ENCODE results near the gene KLC1. TPM values are rescaled to one million over a fixed set of nuclear protein-coding genes. Genes with fewer than 3 reads are reported as not detected.
"Not testable (repeated sequence)": the region's sequence is repeated elsewhere in the genome, so short reads cannot be mapped to it uniquely, and the experiment has no call there.

Gene KLC1
- total and polyA plus RNA-seq, 2 donors = 162 to 188 TPM

DNA sequence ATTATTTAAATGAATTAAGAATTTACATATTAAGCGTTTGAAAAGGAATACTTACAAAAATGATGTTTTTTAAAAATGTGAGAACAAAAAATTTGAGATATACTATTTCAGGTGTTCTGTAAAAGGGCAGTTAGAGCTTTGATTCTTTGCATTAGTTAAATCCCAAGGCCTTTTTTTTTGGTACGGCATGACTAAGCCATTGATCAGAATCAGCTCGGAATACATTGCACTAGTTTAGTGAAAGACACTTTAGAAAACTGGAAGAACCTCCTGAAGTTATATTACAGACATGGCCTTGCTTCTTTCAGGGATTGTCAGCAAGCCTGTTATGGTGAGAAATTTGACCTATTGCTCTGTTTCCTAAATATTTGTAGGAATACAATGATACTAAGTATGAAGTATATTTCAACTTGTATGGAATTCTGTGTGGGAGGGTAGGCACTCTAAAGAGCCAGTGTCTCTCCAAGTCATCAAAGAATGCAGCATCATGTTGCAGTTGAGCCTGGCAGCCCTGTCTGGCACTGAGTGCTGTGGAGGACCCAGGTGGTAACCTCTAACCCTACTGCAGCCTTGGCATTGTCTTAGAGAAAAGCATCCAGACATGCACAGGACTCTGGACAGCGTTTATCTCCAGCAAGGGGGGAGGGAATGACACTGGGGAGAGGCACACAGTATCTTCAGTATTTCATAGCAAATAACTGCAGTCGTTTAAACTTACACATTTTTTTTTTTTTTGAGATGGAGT, 1.5 kb downstream of the KLC1 start:
- H3K36me3 ChIP-seq (ENCODE audit: insufficient read depth) = no peaks in the 10 kb centered on the region
- no peak overlapping the region for H3K4me3 ChIP-seq (ENCODE audit: low read depth, low read length)
- no peak for DNase-seq (ENCODE audit: extremely low spot score)
- WGBS = 11% methylated on average over 5 of the region's 5 CpGs
- no peaks in the 10 kb centered on the region for H3K4me1 ChIP-seq (ENCODE audit: insufficient read depth)
- no peak overlapping the region for H3K27ac ChIP-seq (ENCODE audit: low read depth)

DNA sequence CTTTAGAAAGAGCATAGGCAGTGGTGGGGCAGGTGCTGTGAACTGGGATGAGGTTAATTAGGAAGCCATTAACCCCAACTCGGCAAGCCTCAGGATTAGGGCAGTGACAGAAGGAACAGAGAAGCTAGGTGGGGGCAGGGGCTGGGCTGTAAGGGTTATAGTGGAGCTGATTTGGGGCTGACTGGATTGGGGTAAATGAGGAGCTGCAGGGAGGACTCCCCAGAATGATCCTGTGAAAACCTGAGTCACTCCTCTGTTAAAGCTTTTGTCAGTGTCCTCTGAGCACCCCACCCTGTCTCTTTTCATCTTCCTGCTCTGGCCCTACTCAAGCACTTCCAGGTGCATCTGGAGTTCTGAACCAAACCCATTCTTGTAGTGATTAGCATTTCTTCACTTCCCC, 4.4 kb downstream of the KLC1 start:
- H3K4me3 ChIP-seq (ENCODE audit: low read depth, low read length) = no peak overlapping the region
- H3K27ac ChIP-seq (ENCODE audit: low read depth) = no peak overlapping the region
- no peaks in the 10 kb centered on the region for H3K36me3 ChIP-seq (ENCODE audit: insufficient read depth)
- 48% methylated on average over 1 of the region's 1 CpG for WGBS
- no peak for DNase-seq (ENCODE audit: extremely low spot score)
- no peaks in the 10 kb centered on the region for H3K4me1 ChIP-seq (ENCODE audit: insufficient read depth)

DNA sequence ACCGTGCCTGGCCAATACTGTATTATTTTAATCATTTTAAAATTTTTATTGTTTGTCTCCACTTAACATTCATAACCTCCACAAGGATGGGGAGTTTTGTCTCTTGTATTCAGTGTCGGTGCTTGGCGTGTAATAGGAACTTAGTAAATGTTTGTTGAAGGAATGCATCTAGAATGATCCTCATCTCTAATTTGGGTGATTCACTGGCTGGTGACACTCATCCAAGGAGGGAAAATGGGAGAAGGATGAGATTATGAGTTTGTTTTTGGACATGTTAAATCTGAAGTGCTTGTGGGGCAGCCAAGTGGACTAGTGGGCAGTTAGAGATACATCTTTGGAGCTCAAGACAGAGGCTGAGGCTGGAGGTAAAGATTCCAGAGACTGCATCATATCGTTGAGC, 5.1 kb downstream of the KLC1 start:
- no peak overlapping the region for H3K27ac ChIP-seq (ENCODE audit: low read depth)
- no peaks in the 10 kb centered on the region for H3K36me3 ChIP-seq (ENCODE audit: insufficient read depth)
- no peak overlapping the region for H3K4me3 ChIP-seq (ENCODE audit: low read depth, low read length)
- no peak for DNase-seq (ENCODE audit: extremely low spot score)
- 74% methylated on average over 4 of the region's 4 CpGs for WGBS
- no peaks in the 10 kb centered on the region for H3K4me1 ChIP-seq (ENCODE audit: insufficient read depth)

DNA sequence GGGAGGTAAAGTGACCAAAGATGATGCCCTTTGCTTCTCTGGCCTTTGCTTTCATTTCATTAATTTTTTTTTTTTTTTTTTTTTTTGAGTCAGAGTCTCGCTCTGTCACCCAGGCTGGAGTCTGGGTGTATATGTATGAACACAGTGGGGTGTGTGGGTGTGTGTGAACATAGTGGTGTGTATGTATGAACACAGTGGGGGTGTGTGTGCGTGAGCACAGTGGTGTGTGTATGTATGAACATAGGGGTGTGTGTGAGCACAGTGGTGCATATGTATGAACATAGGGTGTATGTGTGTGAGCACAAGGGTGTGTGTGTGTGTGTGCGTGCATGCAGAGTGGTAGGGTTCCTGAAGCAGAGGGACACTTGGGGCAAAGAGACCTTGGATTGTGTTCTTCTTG, 9.6 kb downstream of the KLC1 start:
- Histone ChIP-seq H3K36me3 (ENCODE audit: insufficient read depth) (no peaks in the 10 kb centered on the region), H3K4me3 (ENCODE audit: low read depth, low read length) (no peak overlapping the region), H3K4me1 (ENCODE audit: insufficient read depth) (no peaks in the 10 kb centered on the region), H3K27ac (ENCODE audit: low read depth) (no peak overlapping the region)
- DNase-seq (ENCODE audit: extremely low spot score) = no peak
- WGBS = 89% methylated on average over 3 of the region's 3 CpGs

DNA sequence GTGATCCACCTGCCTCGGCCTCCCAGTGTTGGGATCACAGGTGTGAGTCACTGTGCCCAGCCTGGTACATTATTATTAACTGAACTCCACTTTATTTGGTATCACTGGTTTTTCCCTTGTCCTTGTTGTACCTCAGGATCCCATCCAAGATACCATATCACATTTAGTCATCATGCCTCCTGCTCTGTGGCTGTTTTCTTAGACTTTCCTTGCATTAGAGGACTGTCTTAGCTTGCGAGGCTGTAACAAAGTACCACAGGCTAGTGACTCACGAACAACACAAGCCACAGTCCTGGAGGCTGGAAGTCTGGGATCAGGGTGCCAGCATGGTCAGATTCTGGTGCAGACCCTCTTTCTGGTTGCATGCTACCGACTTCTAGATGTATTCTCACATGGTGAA, 12.2 kb downstream of the KLC1 start:
- 92% methylated on average over 4 of the region's 4 CpGs for WGBS
- H3K27ac ChIP-seq (ENCODE audit: low read depth) = no peak overlapping the region
- no peak overlapping the region for H3K4me3 ChIP-seq (ENCODE audit: low read depth, low read length)
- H3K4me1 ChIP-seq (ENCODE audit: insufficient read depth) = no peaks in the 10 kb centered on the region
- no peak for DNase-seq (ENCODE audit: extremely low spot score)
- H3K36me3 ChIP-seq (ENCODE audit: insufficient read depth) = no peaks in the 10 kb centered on the region

DNA sequence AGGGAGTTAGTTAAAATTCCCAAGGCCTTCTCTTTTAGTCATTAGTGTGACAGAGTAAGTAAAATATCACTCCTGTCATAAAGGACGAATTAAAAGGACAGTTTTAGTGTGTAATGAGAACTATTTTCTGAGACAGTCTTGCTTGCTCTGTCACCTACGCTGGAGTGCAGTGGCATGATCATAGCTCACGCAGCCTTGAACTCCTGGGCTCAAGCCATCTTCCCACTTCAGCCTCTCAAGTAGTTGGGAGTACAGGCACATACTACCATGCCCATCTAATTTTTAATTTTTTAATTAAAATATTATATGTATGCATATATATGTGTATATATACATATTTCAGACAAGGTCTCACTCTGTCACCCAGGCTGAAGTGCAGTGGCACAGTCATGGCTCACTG, 17.2 kb downstream of the KLC1 start:
- no peaks in the 10 kb centered on the region for H3K4me1 ChIP-seq (ENCODE audit: insufficient read depth)
- H3K36me3 ChIP-seq (ENCODE audit: insufficient read depth) = no peaks in the 10 kb centered on the region
- H3K4me3 ChIP-seq (ENCODE audit: low read depth, low read length) = no peak overlapping the region
- H3K27ac ChIP-seq (ENCODE audit: low read depth) = no peak overlapping the region
- 92% methylated on average over 3 of the region's 3 CpGs for WGBS
- DNase-seq (ENCODE audit: extremely low spot score) = no peak

DNA sequence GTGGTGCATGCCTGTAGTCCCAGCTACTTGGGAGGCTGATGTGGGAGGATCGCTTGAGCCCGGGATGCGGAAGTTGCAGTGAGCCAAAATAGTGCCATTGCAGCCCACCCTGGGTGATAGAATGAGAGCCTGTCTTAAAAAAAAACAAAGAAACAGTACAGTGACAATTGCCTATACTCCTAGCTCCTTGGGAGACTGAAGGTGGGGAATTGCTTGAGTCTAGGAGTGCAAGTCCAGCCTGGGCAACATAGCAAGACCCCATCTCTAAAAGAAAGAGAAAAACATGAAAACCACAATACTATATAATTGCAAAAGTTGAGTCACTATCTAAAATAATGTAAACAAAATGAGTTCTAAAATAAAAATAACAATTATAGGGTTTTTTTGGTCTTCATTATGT, 20.0 kb downstream of the KLC1 start:
- Histone ChIP-seq H3K27ac (ENCODE audit: low read depth) (no peak overlapping the region), H3K4me3 (ENCODE audit: low read depth, low read length) (no peak overlapping the region), H3K4me1 (ENCODE audit: insufficient read depth) (no peaks in the 10 kb centered on the region), H3K36me3 (ENCODE audit: insufficient read depth) (no peaks in the 10 kb centered on the region)
- DNase-seq (ENCODE audit: extremely low spot score) = no peak
- WGBS = 97% methylated on average over 3 of the region's 3 CpGs

DNA sequence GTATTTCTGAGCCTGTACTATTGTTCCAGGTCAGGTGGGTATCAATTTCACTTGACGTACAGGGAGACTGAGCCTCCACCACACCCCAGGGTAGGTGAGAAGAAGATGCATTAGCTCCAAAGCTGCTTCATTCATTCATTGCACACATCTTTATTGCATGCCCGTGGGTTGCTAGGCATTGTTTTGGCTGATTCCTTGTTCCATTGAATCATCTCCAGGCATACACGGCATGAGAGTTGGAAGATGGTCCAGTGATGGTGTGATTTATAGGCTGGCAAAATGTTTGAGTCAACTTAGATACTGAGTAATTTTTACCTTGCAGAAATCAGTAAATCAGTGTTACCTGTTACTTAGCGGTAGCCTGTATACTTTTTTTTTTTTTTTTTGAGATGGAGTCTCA, 21.2 kb downstream of the KLC1 start:
- no peak for DNase-seq (ENCODE audit: extremely low spot score)
- Histone ChIP-seq H3K27ac (ENCODE audit: low read depth) (no peak overlapping the region), H3K4me1 (ENCODE audit: insufficient read depth) (no peaks in the 10 kb centered on the region), H3K36me3 (ENCODE audit: insufficient read depth) (no peaks in the 10 kb centered on the region), H3K4me3 (ENCODE audit: low read depth, low read length) (no peak overlapping the region)
- 70% methylated on average over 4 of the region's 4 CpGs for WGBS

DNA sequence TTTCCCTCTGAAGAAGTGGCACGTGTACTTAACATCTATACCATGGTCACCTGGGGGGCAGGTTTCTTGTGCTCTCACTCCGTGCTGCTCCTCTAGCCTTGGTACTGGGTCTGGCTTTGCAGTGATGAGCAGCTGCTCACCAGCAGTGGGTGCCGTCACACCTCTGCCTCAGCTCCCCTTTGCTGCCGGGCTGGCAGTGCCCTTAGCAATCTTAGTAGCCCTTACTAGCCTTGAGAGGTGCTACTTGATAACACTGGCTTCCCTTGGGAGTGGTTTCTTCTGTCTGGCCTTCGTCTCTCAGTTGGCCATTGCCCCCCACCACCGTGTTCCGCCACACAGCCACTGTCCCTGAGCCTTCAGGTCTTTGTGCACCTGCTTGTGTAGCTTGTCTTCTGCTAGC, 22.6 kb downstream of the KLC1 start:
- H3K27ac ChIP-seq (ENCODE audit: low read depth) = no peak overlapping the region
- WGBS = 88% methylated on average over 7 of the region's 7 CpGs

DNA sequence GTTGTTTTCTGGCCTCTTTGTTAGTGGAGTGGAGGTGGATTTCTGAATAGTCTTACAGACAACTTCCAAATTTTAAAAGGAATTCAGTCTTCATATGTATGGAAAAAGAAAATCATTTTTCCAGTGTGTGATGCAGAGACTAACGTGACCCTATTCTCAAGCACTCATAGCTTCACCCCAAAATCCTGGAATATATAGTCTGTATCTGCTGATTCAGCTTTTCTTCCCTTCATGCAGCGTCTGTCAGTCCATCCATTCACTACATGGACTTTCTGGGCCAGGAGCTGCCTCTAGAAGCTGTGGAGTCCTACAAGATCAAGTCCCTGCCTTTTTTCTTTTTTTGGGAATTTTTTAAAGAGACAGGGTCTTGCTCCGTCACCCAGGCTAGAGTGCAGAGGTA, 23.8 kb downstream of the KLC1 start:
- no peak overlapping the region for H3K27ac ChIP-seq (ENCODE audit: low read depth)

More for the DNA sequence above, 22.6 kb downstream of the KLC1 start:
- DNase-seq (ENCODE audit: extremely low spot score) = no peak
- Histone ChIP-seq H3K36me3 (ENCODE audit: insufficient read depth) (no peaks in the 10 kb centered on the region), H3K4me1 (ENCODE audit: insufficient read depth) (no peaks in the 10 kb centered on the region), H3K4me3 (ENCODE audit: low read depth, low read length) (no peak overlapping the region)

DNA sequence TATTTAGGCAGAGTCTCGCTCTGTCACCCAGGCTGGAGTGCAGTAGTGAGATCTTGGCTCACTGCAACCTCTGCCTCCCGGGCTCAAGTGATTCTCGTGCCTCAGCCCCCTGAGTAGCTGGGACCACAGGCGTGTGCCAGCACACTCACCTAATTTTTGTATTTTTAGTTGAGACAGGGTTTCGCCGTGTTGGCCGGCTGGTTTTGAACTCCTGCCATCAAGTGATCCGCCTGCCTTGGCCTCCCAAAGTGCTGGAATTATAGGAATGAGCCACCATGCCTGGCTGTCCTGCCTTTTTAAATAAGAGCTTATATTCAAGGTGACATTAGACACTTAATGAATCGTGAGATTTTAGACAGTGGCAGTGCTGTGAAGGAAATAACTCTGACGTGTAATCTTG, 24.3 kb downstream of the KLC1 start:
- H3K4me3 ChIP-seq (ENCODE audit: low read depth, low read length); H3K36me3 ChIP-seq (ENCODE audit: insufficient read depth); H3K27ac ChIP-seq (ENCODE audit: low read depth); H3K4me1 ChIP-seq (ENCODE audit: insufficient read depth); DNase-seq (ENCODE audit: extremely low spot score): not testable (repeated sequence)
- 35% methylated on average over 10 of the region's 10 CpGs for WGBS

More for the DNA sequence above, 23.8 kb downstream of the KLC1 start:
- H3K4me1 ChIP-seq (ENCODE audit: insufficient read depth) = no peaks in the 10 kb centered on the region
- 78% methylated on average over 3 of the region's 3 CpGs for WGBS
- no peak overlapping the region for H3K4me3 ChIP-seq (ENCODE audit: low read depth, low read length)
- H3K36me3 ChIP-seq (ENCODE audit: insufficient read depth) = no peaks in the 10 kb centered on the region
- no peak for DNase-seq (ENCODE audit: extremely low spot score)

DNA sequence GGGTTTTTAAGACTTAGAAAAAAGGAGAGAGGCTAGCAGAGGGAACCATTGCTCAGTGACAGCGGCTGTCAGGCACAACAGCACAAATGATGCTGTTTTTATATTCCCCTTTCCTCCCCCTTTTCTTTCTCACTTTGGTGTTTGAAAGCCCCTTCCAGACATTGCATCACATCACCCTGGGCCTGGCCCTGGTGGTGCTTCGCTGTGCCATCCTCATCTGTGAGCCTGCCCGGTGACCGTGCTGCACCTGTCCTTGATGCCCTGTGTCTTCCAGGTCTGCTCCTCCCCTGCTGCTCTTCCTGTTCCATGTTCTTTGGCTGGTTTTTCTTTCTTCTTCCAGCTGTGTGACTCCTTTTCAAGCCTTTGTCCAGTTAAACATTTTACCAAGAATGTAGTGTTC, 24.8 kb downstream of the KLC1 start:
- no peaks in the 10 kb centered on the region for H3K4me1 ChIP-seq (ENCODE audit: insufficient read depth)
- WGBS = 74% methylated on average over 4 of the region's 4 CpGs
- H3K4me3 ChIP-seq (ENCODE audit: low read depth, low read length) = no peak overlapping the region
- H3K27ac ChIP-seq (ENCODE audit: low read depth) = no peak overlapping the region
- no peak for DNase-seq (ENCODE audit: extremely low spot score)
- H3K36me3 ChIP-seq (ENCODE audit: insufficient read depth) = no peaks in the 10 kb centered on the region

DNA sequence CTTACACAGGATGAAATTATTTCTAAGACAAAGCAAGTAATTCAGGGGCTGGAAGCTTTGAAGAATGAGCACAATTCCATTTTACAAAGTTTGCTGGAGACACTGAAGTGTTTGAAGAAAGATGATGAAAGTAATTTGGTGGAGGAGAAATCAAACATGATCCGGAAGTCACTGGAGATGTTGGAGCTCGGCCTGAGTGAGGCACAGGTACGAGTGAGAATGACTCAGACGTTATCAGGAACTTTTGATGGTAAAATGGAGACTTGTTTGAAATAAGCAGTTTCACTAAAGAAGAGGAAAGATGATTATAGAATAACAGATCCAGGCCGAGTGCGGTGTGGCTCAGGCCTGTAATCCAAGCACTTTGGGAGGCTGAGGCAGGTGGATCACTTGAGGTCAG, 25.6 kb downstream of the KLC1 start:
- DNase-seq (ENCODE audit: extremely low spot score) = no peak
- no peaks in the 10 kb centered on the region for H3K4me1 ChIP-seq (ENCODE audit: insufficient read depth)
- 78% methylated on average over 6 of the region's 6 CpGs for WGBS
- no peak overlapping the region for H3K4me3 ChIP-seq (ENCODE audit: low read depth, low read length)
- H3K36me3 ChIP-seq (ENCODE audit: insufficient read depth) = peaks cover under 1% of the 10 kb centered on the region
- no peak overlapping the region for H3K27ac ChIP-seq (ENCODE audit: low read depth)

DNA sequence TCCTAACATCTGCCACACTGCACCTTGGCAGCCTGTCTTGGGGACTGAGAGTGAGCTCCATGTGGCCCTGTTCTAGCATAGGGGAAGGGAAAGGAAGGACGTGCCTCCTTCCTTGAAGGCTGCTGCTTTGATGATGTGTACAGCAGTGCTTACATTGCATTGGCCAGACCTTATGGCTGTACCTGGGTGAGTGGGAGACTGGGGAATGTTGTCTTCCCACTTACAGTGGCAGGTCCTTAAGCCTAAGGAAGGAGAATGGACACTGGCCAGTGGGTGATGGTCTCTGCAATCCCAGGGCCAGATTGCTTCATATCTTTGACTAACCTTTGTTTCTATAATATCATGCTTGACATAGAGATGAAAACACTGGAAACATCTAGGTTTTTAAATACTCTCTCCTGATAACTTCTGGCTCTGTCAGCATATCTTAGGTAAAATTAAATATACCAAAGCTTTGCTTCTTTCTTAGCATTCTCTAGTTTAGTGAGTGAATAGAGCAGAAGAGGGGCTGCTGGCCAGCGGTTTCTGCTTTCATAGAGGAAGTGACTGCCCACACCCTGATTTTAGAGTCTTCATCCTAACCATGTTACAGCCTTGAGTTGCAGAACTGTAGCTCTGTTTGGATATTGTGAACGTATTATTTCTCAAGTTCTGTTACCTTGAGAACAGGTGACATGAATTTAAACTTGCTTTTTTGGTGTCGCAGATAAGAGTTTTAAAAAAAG, 27.2 kb downstream of the KLC1 start:
- DNase-seq (ENCODE audit: extremely low spot score) = no peak
- WGBS = 80% methylated on average over 4 of the region's 4 CpGs
- peaks cover 3% of the 10 kb centered on the region for H3K36me3 ChIP-seq (ENCODE audit: insufficient read depth)
- H3K27ac ChIP-seq (ENCODE audit: low read depth) = no peak overlapping the region
- no peaks in the 10 kb centered on the region for H3K4me1 ChIP-seq (ENCODE audit: insufficient read depth)
- H3K4me3 ChIP-seq (ENCODE audit: low read depth, low read length) = no peak overlapping the region
